ENCODE data around the gene FILIP1L.
"Not testable (repeated sequence)": the region's sequence is repeated elsewhere in the genome, so short reads cannot be mapped to it uniquely, and the experiment has no call there.

The FILIP1L gene

DNA sequence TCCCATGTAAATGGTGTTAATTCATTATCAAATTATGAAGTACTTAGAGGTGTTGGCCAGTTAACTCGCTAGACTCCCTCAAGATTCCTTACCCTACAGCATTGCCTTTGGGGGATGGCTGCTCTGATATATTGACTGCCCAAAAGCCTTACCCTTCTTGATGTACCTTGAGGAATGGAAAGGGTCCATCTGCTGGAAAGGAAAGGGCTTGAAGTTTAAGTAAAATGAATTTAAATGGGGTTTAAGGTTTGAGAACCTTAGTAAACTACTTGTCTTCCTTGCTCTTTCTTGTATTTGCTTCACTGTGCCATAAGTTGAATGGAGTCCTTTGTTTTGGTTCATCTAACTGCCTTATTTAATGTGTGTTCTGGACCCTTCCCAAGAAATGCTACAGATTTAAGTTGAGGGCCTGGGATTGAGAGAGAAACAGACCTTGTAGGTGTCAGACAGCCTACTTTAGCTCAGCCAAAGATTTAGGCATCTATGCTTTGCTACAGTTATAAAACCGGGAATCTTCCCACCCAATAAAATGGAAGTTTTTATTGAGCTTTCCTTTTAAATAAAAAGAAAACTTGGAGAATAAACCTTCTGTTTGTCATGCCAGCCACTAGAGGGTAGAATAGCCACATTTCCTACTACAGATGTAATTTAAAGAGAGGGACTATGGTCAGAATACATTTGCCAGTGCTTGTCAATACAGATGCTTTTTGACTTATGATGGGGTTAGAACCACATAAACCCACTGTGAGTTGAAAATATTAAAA lies 271.3 kb downstream of the FILIP1L start:
- DNase-seq (ENCODE audit: low read depth in 3 of 3): no peak

DNA sequence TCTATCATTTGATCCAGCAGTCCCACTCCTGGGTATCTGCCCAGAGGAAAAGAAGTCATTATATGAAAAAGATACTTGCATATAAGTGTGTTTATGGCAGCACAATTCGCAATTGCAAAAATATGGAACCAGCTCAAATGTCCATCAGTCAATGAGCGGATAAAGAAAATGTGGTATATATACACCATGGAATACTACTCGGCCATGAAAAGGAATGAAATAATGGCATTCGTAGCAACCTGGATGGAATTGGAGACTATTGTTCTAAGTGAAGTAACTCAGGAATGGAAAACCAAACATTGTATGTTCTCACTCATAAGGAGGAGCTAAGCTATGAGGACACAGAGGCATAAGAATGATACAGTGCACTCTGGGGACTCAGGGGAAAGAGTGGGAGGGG lies 272.4 kb downstream of the FILIP1L start:
- DNase-seq (ENCODE audit: low read depth in 3 of 3): not testable (repeated sequence)

DNA sequence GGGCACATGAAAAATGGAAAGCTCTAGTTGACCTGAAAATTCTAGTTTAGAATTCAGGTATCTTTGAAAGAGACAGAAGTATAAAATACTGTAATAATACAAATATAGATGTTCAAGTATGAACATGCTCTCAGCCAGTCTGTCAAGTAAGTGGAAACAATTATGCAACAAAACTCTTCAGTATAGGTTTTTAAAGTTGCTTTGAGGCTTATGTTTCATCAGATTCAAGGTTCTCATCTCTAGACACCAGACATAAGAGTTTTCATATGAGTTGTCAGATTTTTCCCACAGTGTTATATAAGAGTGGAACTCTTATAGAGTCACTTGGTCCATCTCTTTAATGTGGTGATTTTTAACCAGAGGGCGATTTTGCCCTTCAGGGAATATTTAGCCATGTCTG lies 274.7 kb downstream of the FILIP1L start:
- no peak for DNase-seq (ENCODE audit: low read depth in 3 of 3)

DNA sequence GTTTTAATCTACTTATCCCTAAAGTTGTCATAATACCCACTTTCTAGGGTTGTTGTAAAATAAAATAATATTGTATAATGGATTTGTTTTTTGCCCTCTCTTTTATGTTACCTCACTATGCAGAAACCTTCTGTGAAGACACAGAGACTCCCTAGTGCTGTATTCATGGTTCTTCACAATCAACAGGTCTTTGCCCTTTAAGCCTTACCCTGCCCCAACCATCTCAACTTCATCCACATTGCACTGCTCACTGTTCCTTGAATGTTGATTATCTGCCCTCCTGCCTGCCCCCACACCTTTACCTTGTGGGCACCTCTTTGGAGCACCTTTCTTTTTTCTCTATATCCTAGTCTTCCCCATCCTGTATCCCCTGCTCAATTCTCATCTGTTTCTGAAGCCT lies 275.5 kb downstream of the FILIP1L start:
- no peak for DNase-seq (ENCODE audit: low read depth in 3 of 3)

DNA sequence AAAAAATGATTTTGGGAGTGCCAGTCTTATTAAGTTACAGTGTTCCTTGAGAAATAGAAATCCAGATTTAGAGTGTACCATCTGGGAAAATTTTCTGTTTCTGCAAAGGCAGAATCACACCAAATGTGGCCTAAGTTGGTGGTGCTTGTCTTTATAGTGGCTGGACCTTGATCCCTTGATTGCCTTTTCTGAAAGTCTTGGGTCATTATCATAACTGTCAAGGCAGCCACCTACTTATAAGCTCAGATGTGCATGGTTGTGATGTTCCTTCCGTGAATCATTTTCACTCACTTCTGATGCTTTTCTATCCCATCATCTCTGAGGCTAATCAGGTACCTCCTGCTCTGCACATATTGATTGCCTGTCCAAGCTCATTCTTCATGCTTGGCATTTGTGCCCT lies 276.6 kb downstream of the FILIP1L start:
- no peak for DNase-seq (ENCODE audit: low read depth in 3 of 3)

DNA sequence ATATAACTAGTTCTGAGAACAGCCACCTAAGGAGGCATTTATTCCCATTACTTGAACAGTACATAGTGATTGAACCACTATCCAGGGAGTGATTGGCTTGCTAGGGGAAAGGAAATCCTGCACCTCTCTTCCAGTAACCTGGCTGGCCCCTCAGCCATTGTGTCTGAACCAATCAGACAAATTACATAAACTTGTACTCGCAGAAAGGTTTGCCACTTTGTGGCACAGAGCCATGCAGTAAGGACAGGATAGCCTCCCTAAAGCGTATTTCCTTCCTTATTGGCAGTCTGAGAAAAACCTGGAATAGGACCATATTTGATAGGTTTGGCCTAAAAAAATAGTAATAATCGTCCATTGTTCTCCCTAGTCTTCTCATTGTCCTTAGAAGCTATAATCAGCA lies 277.6 kb downstream of the FILIP1L start:
- no peak for DNase-seq (ENCODE audit: low read depth in 3 of 3)

DNA sequence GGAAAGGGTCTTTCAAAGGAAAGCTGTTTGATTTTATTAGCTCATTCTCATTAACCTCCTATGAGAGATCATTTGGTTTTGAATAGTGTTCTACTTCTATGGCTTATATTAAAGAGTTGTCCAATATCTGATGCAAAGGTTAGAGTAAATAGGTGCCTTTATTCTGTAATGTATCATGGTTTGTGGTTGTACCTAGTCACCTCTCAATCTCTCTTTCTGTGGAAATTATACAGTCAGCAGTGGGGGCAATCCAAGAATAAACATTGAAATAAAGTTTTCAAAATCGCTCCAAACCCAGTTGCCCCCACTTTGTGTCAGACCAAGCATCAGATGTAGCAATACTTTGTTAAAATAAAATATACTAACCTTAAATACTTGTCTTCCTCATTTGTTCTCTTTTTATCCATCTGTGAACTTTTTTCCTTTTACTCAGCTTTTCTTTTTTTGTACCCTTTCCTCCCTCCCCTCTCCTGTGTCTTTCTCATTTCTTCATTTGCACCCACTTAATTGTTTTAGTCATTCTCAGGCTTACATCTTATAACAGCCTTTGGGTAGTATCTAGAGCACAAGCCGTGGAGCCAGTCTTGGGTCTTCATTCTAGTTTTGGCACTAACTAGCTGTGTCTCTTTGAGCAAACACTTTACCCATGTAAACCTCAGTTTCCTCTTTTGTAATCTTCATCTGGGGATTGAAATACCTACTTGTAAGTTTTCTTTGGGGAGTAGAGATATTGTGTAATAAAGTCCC lies 279.9 kb downstream of the FILIP1L start:
- no peak for DNase-seq (ENCODE audit: low read depth in 3 of 3)

DNA sequence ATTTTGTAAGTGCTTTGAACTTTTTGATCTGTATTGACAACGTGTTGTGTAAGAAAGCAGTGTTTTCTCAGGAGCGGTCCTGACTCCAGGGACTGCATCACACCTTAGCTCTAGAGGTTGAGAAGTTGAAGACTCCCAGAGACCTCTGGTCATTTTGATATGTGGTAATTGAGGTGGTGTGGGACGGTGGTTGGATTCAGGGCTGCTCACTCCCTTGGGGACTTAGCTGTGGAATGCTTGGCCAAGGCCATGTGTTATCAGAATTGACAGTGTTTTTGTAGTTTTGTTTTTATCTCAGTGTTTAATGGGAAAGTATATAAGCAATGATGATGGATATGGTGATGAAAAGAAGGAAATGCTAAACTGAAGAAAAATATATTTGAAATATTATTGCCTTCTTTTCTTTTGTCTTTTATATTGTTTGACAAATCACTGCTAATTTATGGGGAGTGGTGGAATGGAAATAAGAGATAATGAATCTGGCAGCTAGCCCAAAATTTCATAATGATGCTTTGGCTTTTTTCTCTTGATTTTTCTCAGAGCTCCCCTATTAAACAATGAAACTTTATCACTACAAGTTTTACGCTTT lies 280.6 kb downstream of the FILIP1L start:
- DNase-seq (ENCODE audit: low read depth in 3 of 3): no peak

DNA sequence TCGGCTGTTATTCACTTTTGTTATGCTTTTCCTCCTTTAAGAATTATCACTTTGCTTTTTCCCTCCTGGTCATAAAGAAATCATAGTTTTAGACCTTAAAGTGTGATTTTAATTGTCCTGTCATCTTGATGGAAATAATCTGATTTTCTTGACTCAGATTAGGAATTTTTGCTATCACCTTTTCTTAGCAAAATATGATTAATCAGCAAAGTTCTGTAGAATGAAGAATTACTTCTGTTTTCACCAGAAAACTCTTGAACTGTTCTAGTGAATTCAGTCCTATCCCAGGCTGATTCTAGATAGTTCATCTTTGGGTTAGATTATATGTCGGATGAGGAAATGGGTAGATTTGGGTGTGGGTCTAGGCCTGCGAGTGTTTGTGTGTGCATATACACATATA lies 284.5 kb downstream of the FILIP1L start:
- DNase-seq (ENCODE audit: low read depth in 3 of 3): no peak

DNA sequence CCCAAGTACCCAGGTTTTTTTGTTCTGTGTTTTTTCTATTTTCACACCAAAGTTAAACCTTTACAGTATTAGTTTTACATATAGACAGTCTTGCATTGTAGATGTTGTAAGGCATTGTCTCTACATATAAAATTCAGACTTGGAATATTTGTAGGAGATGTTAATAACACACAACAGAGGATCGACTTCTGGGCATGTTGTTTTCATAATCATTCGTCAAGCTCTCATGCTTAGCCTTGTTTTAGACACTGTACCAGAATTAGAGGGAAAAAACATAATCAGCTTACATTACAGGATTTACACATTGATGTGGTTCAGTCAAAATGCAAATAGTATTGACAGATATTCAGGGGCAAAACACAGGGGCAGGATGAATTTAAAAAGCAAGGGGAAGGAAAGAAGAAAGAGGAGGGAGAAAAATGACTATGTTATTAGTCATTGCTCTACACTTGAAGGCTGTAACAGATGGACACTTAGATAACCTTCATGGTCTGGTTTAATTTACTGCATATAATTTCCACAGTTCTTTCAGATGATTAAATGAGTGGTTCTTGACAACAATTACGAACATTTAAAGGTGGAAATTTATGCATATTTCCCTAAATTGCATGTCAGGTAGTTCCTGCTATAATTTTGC lies 289.2 kb downstream of the FILIP1L start:
- DNase-seq (ENCODE audit: low read depth in 3 of 3): no peak

DNA sequence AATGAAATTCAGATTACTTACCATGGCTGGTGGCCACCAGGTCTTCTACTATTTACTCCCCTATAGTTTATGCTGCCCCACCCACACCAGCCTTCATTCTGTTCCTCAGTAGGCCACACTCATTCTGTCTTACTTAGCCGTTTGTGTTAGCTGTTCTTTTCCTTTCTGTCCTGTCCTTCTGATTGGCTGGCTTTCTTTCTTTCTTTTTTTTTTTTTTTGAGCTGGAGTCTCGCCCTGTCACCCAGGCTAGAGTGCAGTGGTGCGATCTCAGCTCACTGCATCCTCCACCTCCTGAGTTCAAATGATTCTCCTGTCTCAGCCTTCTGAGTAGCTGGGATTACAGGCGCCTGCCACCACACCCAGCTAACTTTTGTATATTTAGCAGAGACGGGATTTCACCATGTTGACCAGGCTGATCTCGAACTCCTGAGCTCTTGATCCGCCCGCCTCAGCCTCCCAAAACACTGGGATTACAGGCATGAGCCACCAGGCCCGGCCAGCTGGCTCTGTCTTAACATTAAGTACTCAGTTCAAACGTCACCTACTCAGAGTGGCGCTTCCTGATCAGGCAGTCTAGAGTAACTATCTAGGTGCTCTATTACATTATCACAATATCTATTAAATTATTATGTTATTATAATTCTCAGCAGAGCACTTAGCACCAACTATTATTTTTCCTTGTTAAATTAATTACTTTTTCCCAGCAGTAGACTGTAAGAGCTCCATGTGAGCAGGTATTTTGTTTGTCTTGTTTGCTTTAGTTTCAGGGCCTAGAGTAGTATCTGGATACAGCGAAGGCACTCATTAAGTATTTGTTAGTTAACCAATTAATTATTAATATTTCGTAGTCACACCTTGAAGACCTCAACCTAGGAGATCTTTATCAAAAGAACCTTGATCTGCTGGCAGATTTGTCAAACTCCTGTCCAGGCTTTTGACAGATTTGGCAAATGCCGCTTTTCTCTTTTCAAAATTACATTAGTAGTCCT lies 290.3 kb downstream of the FILIP1L start:
- DNase-seq (ENCODE audit: low read depth in 3 of 3): no peak

DNA sequence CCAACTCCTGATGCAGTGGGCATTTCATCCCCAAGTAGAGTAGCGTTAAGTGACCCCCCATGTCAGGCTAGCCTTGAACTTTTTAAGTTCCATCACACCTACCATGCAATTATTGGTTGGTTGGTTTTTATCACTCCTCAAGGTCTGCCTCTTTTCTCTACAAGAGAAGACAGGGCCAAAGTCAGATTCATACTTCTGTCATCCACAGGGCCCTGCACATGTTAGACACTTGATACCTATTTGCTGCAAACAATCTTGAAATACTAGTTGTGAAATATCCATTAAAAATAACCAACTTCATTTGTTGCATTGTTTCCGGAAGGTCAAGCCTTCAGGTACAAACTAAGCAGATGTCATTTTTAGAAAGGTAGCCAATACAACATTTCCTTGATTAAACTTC lies 295.5 kb downstream of the FILIP1L start:
- DNase-seq (ENCODE audit: low read depth in 3 of 3): no peak

DNA sequence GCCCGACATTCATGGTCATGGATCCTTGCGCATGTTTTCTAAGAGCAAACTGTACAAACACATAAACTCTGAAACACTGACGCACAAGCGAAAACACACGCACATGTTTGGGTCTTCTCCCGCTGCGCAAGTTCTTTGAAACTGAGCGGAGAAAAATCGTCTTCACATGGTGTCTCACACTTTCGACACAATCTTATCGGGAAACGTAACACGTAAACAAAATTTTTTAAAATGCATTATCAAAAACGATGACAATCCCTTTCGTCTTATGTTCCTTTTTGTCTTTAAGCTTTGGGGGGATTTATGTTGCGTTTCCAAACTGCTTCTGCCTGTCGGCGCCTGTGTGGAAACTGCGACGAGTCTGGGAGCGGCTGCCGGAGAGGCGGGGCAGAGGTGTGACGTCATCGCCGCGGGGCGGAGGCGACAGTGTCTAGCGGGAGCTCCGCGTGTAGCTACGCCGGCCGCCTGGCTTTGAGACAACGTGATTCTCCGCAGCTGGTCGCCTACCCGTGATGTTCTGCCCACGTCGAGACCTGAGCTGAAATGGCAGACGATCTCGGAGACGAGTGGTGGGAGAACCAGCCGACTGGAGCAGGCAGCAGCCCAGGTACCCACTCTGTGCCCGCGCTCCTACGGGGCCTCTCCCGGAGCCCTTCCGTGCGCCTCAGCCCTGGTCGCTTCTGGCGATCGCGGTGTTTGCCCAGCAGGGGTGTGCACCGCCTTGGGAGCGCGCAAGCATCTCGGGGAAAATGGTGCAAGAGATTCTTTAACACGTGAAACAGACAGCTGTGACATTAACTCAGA lies 296.7 kb downstream of the FILIP1L start, which contains the start of gene CMSS1:
Gene CMSS1, plus strand, starts transcription at position 426 of the 804 bp plus-strand sequence.
- peak; percentile 90 to 94 (median 93) for DNase-seq (ENCODE audit: low read depth in 3 of 3)

DNA sequence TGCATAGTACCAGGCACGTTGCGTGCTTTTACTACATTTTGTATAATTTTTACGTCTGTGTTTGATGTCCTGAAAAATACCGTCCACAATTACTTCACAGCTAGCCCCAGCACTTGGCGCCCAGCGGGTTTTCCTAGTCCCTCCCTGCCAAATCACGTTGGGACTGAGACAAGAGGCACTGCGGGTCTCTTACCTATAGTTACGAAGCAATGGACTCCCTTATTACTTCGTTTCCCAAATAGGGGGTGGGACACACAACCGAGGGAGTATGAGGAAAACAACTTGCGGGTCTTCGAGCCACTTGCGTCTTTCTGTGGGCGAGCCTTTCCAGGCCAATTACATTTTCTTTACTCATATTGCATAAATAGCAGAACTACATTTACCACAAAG lies 297.3 kb downstream of the FILIP1L start:
- no peak for DNase-seq (ENCODE audit: low read depth in 3 of 3)

DNA sequence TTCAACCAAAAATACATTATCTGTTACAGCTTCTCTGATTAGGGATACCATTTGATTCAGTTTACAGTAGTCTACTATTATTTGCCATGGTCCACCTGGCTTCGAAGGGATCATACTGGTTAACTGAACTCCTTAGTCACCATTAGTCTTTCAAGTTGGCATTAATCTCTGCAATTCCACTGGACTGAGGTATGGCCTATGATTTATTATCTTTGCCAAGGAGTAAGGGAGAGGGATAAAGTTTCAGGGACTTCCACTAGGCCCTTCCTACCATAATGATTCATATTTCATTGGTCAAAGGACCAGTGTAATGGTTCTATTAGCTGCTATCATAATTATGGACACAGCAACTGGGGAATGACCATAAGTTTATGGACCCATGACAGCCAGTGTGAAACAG lies 303.9 kb downstream of the FILIP1L start:
- DNase-seq (ENCODE audit: low read depth in 3 of 3): no peak

DNA sequence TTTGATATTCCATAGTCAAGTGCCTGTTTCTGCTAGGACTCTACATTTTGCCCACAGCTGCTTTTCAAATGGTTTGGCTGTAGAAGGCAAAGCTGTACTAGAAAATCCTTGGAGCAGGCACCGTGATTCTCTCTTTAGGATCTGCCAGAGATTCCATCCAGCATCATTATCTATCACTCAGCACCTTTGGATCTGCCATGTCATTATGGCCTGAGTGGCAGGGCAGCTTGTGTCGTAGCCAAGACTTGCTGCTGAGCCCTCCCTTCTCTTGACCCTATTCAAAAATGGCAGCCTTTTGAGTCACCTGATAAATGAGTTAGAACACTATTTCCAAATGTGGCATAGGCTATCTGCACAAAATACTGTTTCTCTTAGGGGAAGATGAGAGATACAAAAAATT lies 304.7 kb downstream of the FILIP1L start:
- DNase-seq (ENCODE audit: low read depth in 3 of 3): no peak

DNA sequence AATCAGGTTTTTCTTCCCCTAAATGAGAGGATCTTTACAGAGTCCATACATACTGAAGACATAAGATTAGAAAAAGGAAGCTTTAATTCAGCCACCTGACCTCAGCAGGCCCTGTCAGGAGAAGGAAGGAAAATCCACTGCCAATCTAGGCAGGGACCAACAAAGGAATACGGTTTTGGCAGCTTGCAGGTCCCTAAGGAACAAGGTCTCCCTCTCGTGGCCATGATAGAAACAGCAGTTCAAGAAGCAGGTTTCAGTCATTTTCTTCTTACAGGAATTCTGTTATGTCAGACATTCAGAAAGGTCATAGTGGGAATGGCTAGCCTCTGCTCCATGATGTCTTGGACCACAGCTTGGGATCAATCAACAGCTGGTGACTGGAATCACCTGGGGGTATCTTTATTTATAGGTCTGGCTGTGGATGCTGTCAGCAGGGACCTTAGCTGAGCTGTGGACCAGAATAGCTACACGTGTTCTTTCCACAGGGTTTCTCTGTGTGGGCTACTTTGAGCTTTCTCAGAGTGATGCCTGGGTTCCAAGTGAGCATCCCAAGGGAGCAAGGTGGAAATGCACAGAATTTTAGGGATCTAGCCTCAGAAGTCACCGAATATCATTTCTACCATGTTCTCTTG lies 306.0 kb downstream of the FILIP1L start:
- peak in 1 of 3 donors; percentile 22 for DNase-seq (ENCODE audit: low read depth in 3 of 3)

DNA sequence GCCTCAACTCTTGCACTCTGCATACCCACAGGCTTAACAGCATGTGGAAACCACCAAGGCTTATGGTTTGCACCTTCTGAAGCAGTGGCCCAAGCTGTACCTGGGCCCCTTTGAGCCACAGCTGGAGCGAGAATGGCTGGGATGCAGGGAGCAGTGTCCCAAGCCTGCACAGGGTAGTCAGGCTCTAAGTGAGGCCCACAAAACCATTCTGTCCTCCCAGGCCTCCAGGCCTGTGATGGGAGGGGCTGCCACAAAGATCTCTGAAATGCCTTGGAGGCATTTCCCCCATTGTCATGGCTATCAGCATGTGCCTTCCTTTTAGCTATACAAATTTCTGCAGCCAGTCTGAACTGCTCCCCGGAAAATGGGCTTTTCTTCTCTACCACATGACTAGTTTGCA lies 309.1 kb downstream of the FILIP1L start:
- DNase-seq (ENCODE audit: low read depth in 3 of 3): no peak

DNA sequence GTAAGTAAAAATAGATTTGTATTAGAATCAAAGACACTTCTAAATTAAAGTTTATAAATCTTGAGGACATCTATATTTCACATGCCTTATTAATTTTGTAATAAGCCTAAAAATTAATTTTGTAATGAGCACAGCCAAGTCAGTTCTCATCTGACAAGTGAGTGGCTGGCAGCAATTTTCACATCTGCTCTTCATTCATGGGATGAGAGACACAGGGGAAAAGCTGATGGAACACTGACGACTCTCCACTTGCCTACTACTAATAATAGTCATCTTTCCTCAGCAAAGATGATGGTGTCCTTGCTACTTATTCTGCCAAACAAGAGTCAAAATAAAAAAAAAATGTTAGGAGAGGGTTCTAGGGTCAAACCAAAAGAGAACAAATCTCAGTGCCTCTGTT lies 311.0 kb downstream of the FILIP1L start:
- DNase-seq (ENCODE audit: low read depth in 3 of 3): no peak

DNA sequence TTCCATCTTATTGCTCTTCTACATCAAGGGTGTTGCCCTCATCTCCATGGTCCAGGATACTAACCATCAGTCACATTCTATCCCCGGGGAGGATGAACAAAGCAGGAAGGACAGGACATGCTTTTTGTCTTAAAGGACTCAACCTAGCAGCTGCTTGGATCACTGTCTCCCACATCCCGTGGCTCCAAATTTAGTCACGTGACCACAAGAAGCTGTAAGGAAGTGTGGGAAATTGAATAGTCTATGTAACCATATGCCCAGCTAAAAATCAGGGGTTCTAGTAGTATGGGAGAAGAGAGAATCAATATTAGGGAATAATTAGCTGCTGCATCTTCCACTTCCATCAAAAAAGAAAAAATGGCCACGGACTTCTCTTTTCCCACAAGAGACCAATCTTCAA lies 314.9 kb downstream of the FILIP1L start:
- DNase-seq (ENCODE audit: low read depth in 3 of 3): no peak

All from stimulated activated CD4-positive, alpha-beta T cell treated with anti-CD3 and anti-CD28 coated beads, TNF-alpha, amount 100 ng/mL, for 48 hours (primary cell).